HG02981 (cell line): ENCODE data around the gene CCNQ.
"Not testable (repeated sequence)": the region's sequence is repeated elsewhere in the genome, so short reads cannot be mapped to it uniquely, and the experiment has no call there.

Experiments
- ATAC-seq: cut with Tn5 transposase; IDR thresholded peaks from one replicate; pipeline ENCODE4 v1.9.1; 2021; ENCODE audit warnings: mild to moderate bottlenecking, moderate library complexity; ENCODE audit not compliant: unreplicated experiment

Gene CCNQ

DNA sequence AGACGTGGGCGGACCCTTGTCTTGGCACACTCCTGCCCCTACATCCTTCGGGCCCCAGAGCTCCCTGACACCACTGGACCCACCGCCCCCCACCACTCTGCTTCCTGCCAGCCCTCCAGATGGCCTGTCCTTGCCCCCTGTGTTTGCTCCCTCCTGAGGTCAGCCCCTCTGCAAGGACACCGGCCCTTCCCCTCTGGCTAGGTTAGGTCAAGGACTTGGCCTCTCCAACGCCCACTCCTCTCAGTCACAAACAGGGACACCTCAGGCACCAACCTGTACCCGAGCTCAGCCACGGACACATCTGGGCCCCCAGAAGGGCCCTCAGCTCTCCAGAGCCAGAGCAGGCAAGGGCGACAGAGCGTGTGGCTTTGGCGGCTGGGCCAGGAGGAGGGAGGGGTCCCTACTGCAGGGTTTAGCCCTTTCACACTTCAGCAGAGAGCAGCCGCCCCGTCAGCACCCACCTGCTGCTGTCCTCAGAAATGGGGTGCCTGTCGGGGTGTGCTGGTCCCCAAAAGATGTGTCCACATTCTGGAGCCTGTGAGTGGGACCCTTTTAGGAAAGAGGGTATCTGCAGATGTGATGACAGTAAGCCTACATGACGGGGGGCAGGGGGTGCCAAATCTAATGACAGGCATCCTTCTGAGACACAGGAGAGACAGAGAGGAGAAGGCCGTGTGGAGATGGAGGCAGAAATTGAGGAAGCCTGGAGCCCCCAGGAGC, 24.5 kb upstream of the CCNQ start:
- no peak for ATAC-seq

DNA sequence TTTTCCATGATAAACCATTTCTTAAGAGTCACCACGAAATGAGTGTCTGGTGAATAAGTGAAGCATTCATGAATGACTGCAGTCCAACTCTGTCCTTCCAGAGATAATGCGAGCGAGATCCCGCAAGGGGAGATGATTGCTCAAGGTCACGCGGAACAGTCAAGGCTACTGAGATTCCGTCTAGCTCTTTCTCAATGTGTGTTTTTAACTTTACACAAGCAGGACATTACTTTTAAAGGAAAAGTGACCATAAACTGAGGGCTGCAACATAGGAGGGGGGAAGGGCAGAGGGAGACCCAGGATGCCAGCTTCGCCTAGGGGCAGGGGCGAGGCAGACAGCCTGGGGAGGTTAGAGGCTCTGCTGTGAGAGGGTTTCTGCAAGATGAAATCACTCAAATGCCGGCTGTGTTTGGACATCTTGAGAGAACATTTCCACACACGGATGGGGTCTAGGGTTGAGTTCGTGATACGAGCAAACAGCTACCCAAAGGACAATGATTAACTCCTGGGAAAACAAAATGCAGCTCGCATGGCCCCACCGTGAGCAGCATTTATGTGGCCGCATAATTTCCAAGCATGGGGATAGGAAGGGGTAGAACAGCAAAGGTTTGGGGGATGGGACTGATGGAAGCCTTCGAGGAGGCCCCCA, 23.8 kb upstream of the CCNQ start:
- no peak for ATAC-seq

DNA sequence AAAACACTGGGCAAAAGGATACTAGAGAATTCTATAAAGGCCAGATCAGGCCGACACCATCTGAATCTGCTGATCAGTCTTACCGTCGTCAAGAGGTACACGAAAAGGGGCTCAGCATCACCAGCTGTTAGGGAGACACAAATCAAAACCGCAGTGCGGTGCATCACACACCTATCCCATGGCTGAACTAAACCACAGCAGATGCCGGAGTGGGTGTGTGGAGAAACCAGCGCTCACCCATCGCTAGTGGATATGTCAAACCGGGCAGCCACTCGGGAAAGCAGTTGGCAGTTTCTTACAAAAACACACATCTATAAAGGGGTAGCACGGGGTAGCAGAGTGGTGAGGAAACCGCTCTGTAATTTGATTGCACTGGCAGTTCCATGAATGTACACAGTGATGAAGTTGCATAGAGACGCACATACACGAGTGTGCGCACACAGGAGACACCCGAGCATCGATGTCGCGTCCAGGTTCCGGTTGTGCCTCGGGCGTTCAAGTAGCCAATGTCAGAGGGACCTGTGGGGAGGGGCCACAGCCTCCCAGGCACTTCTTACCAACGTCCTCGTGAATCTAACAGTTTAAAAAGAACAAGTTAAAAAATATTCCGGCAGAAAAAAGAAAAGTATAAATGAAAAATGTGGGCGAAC, 23.1 kb upstream of the CCNQ start:
- ATAC-seq, result no peak

DNA sequence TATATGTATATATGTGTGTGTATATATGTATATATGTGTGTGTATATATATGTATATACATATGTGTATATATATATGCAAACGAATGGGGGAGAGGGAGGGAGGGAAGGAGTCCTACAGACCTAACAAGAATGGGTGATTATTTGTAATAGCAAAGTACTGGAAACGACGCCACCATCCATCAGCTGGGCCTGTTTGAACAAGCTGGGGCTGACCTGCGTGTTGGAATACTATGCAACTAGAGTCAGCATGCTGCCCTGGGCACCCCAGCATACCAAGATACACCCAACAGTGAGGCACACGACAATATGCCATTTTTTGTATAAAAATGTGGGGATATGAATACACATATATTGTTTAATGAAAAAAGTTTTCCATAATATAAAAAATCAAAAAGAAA, 21.6 kb upstream of the CCNQ start:
- no peak for ATAC-seq

DNA sequence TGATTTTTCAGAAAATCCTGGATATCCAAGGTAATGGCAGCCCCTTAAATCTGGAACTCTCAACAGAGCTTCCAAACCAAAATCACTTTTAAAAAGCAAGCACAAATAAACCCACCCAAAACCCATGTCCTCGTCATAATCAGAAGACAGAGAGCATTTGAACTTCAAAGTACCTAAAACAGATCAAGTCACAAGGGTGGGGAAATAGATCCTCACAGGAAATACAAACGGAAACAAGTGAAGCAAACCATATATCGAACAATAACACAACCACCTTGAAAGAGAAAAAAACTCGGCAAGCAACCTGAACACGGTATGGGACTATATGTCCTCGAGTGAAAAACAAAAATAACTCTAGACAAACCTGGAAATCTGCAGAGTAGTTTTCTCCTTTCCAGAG, 15.9 kb upstream of the CCNQ start:
- ATAC-seq, result no peak

GRCh38 chrX:153612413-153612812, 13.5 kb upstream of the CCNQ start:
- no peak for ATAC-seq

DNA sequence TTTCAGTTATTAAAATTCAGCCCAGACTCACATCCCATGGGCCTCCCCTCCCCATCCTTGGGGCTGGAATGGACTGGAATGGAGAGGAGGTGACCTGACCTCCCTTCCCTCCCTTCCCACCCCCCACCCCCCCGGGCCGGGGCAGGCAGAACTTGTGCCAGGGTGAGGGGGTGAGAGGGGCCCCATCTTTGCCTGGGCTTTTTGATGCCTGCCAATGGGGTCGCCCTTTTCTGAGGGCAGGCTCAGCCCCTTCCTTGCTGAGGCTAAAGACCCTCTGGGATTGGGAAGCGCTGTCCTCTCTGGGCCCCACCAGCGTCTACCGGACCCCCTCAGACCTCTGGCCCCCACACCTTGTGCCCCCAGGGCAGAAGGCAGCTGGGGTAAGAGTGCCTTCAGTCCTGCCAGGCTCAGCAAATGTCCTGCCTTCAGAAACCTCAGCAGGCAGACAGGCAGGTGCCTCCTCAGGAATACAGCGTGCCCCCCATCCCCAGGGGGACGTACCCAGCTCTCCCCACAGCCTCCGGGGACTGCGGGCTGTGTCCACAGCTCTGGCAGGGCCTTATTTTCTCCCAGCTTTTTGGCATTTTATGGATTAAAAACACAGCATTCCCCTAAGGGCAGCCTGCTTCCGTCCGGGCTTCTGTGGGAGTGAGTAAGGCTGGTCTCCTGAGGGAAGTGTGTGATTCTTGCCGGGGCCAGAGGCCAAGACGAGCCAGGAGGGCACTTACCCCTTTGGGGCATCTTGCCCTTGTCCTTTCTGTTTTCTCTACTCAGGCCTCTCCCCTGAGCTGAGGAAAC, 12.6 kb upstream of the CCNQ start:
- no peak for ATAC-seq

DNA sequence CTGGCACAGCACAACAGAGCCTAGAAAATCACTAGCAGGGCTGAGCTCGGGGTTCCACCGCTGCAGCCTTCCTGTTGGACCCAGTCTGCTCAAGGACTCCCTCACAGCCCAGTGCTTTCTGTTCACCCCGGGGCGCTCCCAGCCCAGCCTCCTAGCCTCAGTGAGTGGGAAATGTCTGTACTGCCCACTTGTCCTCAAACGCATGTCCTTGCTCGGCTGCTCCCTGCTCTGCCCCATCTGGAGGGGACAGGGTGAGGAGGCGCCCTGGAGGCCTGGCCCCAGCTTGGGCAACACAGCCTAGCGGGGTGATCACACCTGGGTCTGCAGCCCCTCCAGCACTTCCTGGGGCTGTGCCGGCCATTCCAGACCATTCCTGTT, 11.9 kb upstream of the CCNQ start:
- ATAC-seq, result no peak

- no peak for ATAC-seq
Measured at GRCh38 chrX:153609917-153610835, 11.2 kb upstream of the CCNQ start.

DNA sequence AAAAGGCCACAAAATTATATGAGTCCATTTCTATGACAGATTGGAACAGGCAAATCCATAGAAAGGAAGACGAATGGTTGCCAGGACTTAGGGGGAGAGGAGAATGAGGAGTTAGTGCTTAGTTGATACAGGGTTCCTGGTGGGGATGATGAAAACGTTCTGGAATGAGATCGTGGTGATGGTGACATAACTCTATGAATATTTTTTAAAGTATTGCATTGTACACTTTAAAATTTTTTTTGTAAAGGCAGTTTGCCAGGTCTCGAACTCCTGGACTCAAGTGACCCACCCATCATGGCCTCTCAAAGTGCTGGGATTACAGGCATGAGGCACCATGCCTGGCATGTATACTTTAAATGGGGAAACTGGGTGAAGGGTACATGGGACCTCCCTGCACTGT, 9.9 kb upstream of the CCNQ start:
- ATAC-seq, result no peak

DNA sequence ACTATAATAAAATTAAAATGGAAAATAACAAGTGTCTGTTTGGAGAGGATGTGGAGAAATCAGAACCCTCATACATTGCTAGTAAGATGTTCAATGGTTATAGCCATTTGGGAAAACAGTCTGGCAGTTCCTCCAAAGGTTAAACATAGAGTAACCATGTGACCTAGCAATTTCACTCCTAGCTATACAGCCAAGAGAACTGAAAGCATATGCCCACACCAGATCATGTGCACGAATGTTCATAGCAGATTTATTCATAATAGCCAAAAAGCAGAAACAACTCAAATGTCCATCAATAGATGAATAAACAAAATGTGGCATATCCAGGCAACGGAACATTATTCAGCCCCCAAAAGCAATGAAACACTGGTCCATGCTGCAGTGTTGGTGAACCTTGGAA, 9.4 kb upstream of the CCNQ start:
- no peak for ATAC-seq

DNA sequence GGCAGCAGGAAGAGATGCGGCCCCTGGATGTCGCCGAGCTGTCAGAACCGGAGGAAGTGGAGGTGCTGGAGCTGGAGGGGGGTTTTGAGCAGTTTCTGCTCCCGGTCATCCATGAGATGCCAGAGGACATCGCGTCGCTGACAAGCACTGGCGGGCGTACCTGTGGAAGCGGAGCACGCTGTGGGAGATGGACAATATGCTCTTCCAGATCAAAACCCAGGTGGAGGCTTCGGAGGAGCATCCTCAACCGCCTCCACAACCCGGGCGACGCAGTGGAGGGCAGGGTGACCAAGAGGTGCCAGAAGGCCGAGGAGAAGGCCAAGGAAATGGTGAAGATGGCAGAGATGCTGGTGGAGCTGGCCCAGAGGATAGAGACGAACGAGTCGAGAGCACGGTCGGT, 7.6 kb upstream of the CCNQ start:
- ATAC-seq, result no peak

DNA sequence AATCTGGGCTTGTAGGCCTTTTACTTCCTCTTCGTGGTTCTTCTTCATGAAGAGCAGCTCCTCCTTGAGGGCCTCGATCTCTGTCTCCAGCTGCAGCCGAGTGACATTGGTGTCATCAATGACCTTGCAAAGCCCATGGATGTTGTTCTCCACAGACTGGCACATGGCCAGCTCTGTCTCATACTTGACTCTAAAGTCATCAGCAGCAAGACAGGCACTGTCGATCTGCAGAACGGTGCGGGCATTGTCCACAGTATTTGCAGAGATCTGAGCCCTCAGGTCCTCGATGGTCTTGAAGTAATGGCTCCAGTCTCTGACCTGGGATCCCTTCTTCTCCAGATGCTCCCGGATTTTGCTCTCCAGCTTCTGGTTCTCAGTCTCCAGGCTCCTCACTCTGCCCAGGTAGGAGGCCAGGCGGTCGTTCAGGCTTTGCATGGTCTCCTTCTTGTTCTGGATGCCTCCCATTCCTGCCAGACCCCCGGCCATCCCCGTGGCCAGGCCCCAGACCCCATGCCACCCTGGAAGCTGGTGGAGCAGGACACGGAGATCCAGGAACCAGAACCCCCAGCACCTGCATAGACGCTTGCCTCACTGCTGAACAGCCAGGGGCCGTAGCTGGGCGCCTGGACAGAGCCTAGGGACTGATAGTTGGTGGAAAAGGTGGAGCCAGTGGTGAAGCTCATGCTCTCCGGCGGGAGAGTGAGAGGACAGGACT, 5.9 kb upstream of the CCNQ start:
- not testable (repeated sequence) for ATAC-seq

- no peak for ATAC-seq
Measured at GRCh38 chrX:153603131-153603656, 4.3 kb upstream of the CCNQ start.

DNA sequence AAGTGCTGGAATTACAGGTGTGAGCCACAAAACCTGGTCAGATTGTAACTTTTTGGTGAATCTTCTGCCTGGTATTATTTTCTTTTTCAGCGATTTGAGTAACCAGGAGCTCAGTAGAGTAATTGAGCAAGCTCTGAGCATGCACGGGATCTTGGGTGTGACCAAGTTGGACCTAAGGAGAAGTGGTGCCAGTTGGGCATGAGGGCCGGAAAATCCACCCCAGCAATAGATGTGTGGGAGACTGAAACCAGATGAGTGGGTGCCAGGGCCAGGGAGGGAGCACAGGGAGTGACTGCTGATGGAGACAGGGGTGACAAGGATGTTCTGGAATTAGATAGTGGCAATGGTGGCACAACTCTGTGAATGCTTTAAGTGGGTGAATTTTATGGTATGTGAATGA, 3.7 kb upstream of the CCNQ start:
- ATAC-seq, result no peak

- no peak for ATAC-seq
Measured at GRCh38 chrX:153601511-153602110, 2.7 kb upstream of the CCNQ start.

DNA sequence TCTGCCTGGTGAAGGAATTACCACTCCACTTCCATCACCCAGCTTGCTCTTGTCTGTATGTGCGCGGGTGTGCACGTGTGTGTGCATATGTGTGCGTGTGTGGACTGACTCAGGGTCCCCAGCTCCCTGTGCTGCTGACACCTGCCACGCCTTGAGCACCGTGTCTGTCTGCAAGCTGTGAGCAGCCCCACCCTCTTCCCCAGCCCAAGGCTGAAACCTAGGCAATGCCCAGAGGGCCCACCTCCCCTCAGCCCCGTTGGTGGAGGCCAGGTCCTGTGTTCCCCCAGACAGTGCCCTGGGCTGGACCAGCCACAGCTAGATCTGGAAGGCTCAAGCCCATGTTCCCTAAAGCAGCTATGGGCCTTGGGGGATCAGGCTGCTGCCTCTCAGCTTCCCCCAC, 2.0 kb upstream of the CCNQ start:
- no peak for ATAC-seq

DNA sequence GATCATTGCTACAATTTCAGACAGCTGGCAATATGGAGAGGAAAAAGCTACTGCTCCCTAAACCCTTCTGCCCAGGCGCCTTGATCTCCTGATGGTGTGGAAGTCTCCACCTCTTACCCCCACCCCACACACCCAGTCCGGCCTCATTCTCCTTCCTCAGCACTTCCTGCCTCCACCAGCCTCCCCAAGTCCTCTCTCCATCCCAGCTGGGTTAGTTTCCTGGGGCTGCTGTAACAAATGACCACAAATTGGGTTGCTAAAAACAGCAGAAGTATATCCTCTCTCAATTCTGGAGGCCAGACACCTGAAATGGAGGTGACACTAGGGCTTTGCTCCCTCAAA, 1.1 kb upstream of the CCNQ start:
- no peak for ATAC-seq
